ENCODE results near the gene NODAL. TPM values are rescaled to one million over a fixed set of nuclear protein-coding genes. Genes with fewer than 3 reads are reported as not detected.
A peak's percentile ranks its signal among the peaks of the same experiment; 100 is the strongest.

Gene NODAL
- total RNA-seq, 2 experiments from 2014 or later: not detected

DNA sequence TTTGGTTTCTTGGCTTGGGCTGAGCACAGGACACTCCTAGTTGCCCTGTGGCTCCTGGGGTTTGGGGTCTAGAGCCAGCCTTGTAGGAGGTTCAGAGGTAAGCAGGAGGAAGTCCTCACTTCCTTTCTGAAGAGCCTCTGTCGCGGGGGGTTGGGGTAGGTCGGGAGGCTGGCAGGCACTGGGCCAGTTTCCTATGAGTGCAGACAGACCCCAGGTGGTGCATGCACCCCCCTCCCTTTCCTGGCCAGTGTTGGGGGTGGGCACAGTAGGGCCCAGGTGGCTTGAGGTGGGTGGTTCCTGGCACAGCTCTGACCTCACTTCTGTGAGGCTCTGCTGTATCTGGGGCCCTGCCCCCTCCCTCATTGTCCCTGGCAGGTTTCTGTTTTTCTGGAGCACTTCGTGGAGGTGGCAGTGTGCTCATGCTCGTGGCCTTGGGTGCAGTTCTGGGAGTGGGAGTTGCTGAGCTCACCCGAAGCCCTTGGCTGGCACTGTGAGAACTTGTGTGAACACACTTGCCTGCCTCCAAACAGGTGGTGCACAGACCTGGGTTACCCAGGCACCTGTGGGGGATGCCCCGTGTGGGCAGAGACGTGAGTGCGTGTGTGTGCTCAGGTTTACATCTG is 38.9 kb upstream of the NODAL start:
- Mint-ChIP-seq H3K4me1 (ENCODE audit: low read depth) (peaks cover 57% of the 10 kb centered on the region), H3K9me3 (no peaks in the 10 kb centered on the region), H3K27ac (peak overlapping the region; percentile 50), H3K36me3 (ENCODE audit: low read depth) (no peaks in the 10 kb centered on the region), H3K27me3 (no peaks in the 10 kb centered on the region), H3K4me3 (peak overlapping the region; percentile 84)
- H3K4me3 ChIP-seq (ENCODE audit: low read length): no peak overlapping the region
- DNase-seq (peak in 7 of 14 experiments; percentile 12 to 61 (median 25)), ATAC-seq (ENCODE audit: poor library complexity) (peak; percentile 32)
- H3K27ac ChIP-seq (ENCODE audit: low read depth in 1 of 2, low read length in 2 of 2): no peak overlapping the region
- H3K27me3 ChIP-seq (ENCODE audit: control insufficient read depth in 1 of 2, insufficient read depth in 2 of 2, low read length in 2 of 2): no peaks in the 10 kb centered on the region
- POLR2A ChIA-PET: interaction anchor here (1.2 kb wide), 1 partner anchor 14 kb away, joined by 3 read pairs; no protein-coding TSS in a partner anchor
- peaks cover 50% of the 10 kb centered on the region for H3K4me1 ChIP-seq (ENCODE audit: insufficient read depth, low read length)
- no peaks in the 10 kb centered on the region for H3K36me3 ChIP-seq (ENCODE audit: insufficient read depth, low read length)
- CTCF ChIA-PET: no interaction called here
- intact Hi-C loops (cut with DNase I, micrococcal nuclease): no loop called here
- TF ChIP-seq, protein P1, sequence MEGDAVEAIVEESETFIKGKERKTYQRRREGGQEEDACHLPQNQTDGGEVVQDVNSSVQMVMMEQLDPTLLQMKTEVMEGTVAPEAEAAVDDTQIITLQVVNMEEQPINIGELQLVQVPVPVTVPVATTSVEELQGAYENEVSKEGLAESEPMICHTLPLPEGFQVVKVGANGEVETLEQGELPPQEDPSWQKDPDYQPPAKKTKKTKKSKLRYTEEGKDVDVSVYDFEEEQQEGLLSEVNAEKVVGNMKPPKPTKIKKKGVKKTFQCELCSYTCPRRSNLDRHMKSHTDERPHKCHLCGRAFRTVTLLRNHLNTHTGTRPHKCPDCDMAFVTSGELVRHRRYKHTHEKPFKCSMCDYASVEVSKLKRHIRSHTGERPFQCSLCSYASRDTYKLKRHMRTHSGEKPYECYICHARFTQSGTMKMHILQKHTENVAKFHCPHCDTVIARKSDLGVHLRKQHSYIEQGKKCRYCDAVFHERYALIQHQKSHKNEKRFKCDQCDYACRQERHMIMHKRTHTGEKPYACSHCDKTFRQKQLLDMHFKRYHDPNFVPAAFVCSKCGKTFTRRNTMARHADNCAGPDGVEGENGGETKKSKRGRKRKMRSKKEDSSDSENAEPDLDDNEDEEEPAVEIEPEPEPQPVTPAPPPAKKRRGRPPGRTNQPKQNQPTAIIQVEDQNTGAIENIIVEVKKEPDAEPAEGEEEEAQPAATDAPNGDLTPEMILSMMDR (IDR thresholded peaks at IDR 0.05): no peak
- no peaks in the 10 kb centered on the region for H3K9me3 ChIP-seq (ENCODE audit: control insufficient read depth in 1 of 2, insufficient read depth in 1 of 2, low read length in 2 of 2)

DNA sequence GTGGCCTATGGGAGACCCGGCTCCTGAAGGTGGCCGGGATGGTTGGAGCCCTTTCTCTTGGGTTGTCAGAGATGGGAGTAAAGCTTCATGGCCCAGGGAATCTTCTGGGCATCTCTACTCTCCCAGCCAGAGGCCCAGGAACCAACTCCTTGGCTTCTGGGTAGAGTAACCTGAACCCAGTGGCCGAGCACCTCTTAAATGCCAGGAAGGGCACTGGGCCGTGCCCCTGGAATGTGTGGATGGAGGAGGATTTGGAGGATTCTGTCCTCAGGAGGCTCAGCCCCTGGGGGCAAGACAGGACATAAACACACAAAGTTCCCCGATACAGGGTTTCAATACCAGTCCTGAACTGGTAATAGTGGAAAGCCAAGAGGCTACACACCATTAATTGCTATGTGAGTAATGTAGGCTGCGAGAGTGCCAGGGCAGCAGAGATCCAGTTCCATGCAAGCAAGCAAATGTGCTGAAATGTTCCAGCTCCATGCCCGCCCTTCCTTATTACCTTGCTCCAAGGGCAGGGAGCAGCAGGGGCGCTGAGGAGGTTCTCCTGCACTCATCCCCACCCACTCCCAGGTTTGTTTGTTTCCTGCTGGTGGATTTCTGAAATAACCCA is 38.3 kb upstream of the NODAL start:
- H3K27ac ChIP-seq (ENCODE audit: low read depth in 1 of 2, low read length in 2 of 2): no peak overlapping the region
- H3K4me3 Mint-ChIP-seq: peak overlapping the region; percentile 84

DNA sequence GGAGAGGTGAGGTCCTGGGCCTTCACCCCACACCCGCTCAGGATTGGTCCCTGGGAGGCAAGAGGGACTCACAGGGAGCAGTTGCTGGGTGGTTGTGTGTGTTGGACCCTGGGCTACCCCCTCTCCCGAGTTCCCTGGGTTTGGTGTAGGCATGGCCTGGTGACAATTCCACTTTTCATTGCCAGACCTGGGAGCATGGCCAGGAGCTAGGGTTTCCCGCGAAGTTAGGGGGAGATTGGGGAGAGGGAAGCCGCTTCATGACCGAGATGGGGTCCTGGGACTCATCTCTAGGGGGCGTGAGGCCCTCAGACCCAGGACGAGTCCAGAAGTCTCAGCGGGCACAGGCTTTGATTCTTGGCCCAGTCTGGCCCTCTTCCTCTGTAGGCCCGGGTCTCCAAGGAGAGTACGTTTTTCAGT is 37.7 kb upstream of the NODAL start:
- no peaks in the 10 kb centered on the region for H3K27me3 ChIP-seq (ENCODE audit: control insufficient read depth in 1 of 2, insufficient read depth in 2 of 2, low read length in 2 of 2)
- CTCF ChIA-PET: no interaction called here
- Mint-ChIP-seq H3K4me3 (peak overlapping the region; percentile 84), H3K27ac (no peak overlapping the region), H3K27me3 (no peaks in the 10 kb centered on the region), H3K36me3 (ENCODE audit: low read depth) (no peaks in the 10 kb centered on the region), H3K4me1 (ENCODE audit: low read depth) (peaks cover 64% of the 10 kb centered on the region), H3K9me3 (no peaks in the 10 kb centered on the region)
- H3K4me3 ChIP-seq (ENCODE audit: low read length): peak overlapping the region; percentile 31
- H3K27ac ChIP-seq (ENCODE audit: low read depth in 1 of 2, low read length in 2 of 2): no peak overlapping the region
- H3K4me1 ChIP-seq (ENCODE audit: insufficient read depth, low read length): peaks cover 50% of the 10 kb centered on the region
- DNase-seq (no peak), ATAC-seq (ENCODE audit: poor library complexity) (no peak)
- intact Hi-C loops (cut with DNase I, micrococcal nuclease): loop anchor here in 1 of 2 experiments (2.0 to 5.0 kb wide), 3 partner anchors 74 to 338 kb away; partner anchors contain the start of genes EIF4EBP2, PPA1 and SGPL1
- TF ChIP-seq, protein P1 (IDR thresholded peaks at IDR 0.05): no peak
- POLR2A ChIA-PET: no interaction called here
- H3K9me3 ChIP-seq (ENCODE audit: control insufficient read depth in 1 of 2, insufficient read depth in 1 of 2, low read length in 2 of 2): no peaks in the 10 kb centered on the region
- H3K36me3 ChIP-seq (ENCODE audit: insufficient read depth, low read length): no peaks in the 10 kb centered on the region

More for the DNA sequence above, 38.3 kb upstream of the NODAL start:
- H3K9me3 ChIP-seq (ENCODE audit: control insufficient read depth in 1 of 2, insufficient read depth in 1 of 2, low read length in 2 of 2): no peaks in the 10 kb centered on the region
- peaks cover 50% of the 10 kb centered on the region for H3K4me1 ChIP-seq (ENCODE audit: insufficient read depth, low read length)
- Mint-ChIP-seq H3K36me3 (ENCODE audit: low read depth) (no peaks in the 10 kb centered on the region), H3K27me3 (no peaks in the 10 kb centered on the region), H3K4me1 (ENCODE audit: low read depth) (peaks cover 63% of the 10 kb centered on the region), H3K9me3 (no peaks in the 10 kb centered on the region), H3K27ac (peak overlapping the region; percentile 50)
- ATAC-seq (ENCODE audit: poor library complexity) (no peak), DNase-seq (no peak)
- ChIA-PET POLR2A (no interaction called here), CTCF (no interaction called here)
- no peak overlapping the region for H3K4me3 ChIP-seq (ENCODE audit: low read length)
- H3K36me3 ChIP-seq (ENCODE audit: insufficient read depth, low read length): no peaks in the 10 kb centered on the region
- intact Hi-C loops (cut with DNase I, micrococcal nuclease): loop anchor here in 1 of 2 experiments (2.0 to 5.0 kb wide), 3 partner anchors 75 to 338 kb away; partner anchors contain the start of genes EIF4EBP2, PPA1 and SGPL1
- H3K27me3 ChIP-seq (ENCODE audit: control insufficient read depth in 1 of 2, insufficient read depth in 2 of 2, low read length in 2 of 2): no peaks in the 10 kb centered on the region
- TF ChIP-seq, protein P1 (IDR thresholded peaks at IDR 0.05): no peak
